Measurements from ENCODE around the gene ANGEL1.

ANGEL1 gene

GRCh38 chr14:76779221-76780057 lies 33.2 kb downstream of the ANGEL1 start:
- no peak for DNase-seq (ENCODE audit: low read depth)

- DNase-seq (ENCODE audit: low read depth): no peak
These were observed 34.0 kb downstream of the ANGEL1 start for GRCh38 chr14:76778546-76779215.

GRCh38 chr14:76777721-76778120 lies 35.0 kb downstream of the ANGEL1 start:
- DNase-seq (ENCODE audit: low read depth): no peak

GRCh38 chr14:76776428-76777251 lies 36.0 kb downstream of the ANGEL1 start:
- no peak for DNase-seq (ENCODE audit: low read depth)

- no peak for DNase-seq (ENCODE audit: low read depth)
These were observed 36.8 kb downstream of the ANGEL1 start for GRCh38 chr14:76775695-76776427.

GRCh38 chr14:76774821-76775694 lies 37.6 kb downstream of the ANGEL1 start:
- DNase-seq (ENCODE audit: low read depth): no peak

- no peak for DNase-seq (ENCODE audit: low read depth)
These were observed 38.5 kb downstream of the ANGEL1 start for GRCh38 chr14:76773956-76774820.

GRCh38 chr14:76773188-76773885 lies 39.3 kb downstream of the ANGEL1 start:
- DNase-seq (ENCODE audit: low read depth): peak; percentile 89

GRCh38 chr14:76772300-76773187 lies 40.1 kb downstream of the ANGEL1 start:
- DNase-seq (ENCODE audit: low read depth): peak; percentile 74

- DNase-seq (ENCODE audit: low read depth): no peak
These were observed 41.2 kb downstream of the ANGEL1 start for GRCh38 chr14:76771437-76771980.

- no peak for DNase-seq (ENCODE audit: low read depth)
These were observed 41.9 kb downstream of the ANGEL1 start for GRCh38 chr14:76770521-76771436.

GRCh38 chr14:76769636-76770292 lies 42.9 kb downstream of the ANGEL1 start:
- DNase-seq (ENCODE audit: low read depth): no peak

- no peak for DNase-seq (ENCODE audit: low read depth)
These were observed 43.8 kb downstream of the ANGEL1 start for GRCh38 chr14:76768671-76769500.

GRCh38 chr14:76767681-76768656 lies 44.7 kb downstream of the ANGEL1 start:
- DNase-seq (ENCODE audit: low read depth): no peak

All from EH (cell line).